GM23338 (cell line): ENCODE results near the gene PTPRE. TPM values are rescaled to one million over a fixed set of nuclear protein-coding genes. Genes with fewer than 3 reads are reported as not detected.

Experiments used
- ATAC-seq: fragments of 200-7000 bp; cut with Tn5 transposase; 3 replicates; pipeline ENCODE4 v1.9.1; 2020
- DNase-seq: peaks from one replicate; pipeline ENCODE4 v3.0.0-alpha.2; 2015; ENCODE audit warnings: low spot score
- H2AFZ ChIP-seq: fragments of 200-600 bp; sonication (generic); 2 replicates; pipeline ENCODE4 v1.8.0; 2016; ENCODE audit warnings: antibody characterized with exemption, mild to moderate bottlenecking, moderate library complexity
- H3F3A ChIP-seq: fragments of 200-600 bp; sonication (generic); replicated peaks from 2 replicates; pipeline ENCODE4 v1.8.0; 2017; ENCODE audit warnings: antibody characterized with exemption, mixed run types, low read depth
- H3K27ac ChIP-seq: fragments of 200-600 bp; sonication (generic); 2 replicates; pipeline ENCODE4 v1.6.1; 2016; ENCODE audit warnings: low read depth
- H3K27me3 ChIP-seq: fragments of 200-600 bp; sonication (generic); 2 replicates; pipeline ENCODE4 v1.8.0; 2016; ENCODE audit warnings: mild to moderate bottlenecking, mixed run types, moderate library complexity; ENCODE audit not compliant: insufficient read depth
- H3K36me3 ChIP-seq: fragments of 200-600 bp; sonication (generic); 2 replicates; pipeline ENCODE4 v1.8.0; 2016; ENCODE audit warnings: mild to moderate bottlenecking; ENCODE audit not compliant: insufficient read depth
- H3K4me1 ChIP-seq: fragments of 200-600 bp; sonication (generic); 2 replicates; pipeline ENCODE4 v1.8.0; 2016; ENCODE audit warnings: mild to moderate bottlenecking, moderate library complexity; ENCODE audit not compliant: insufficient read depth
- H3K4me2 ChIP-seq: fragments of 200-600 bp; sonication (generic); 2 replicates; pipeline ENCODE4 v1.7.1; 2017; ENCODE audit warnings: mixed run types
- H3K4me3 ChIP-seq: fragments of 200-600 bp; sonication (generic); 2 replicates; pipeline ENCODE4 v1.6.1; 2016; ENCODE audit warnings: mixed run types
- H3K79me2 ChIP-seq: fragments of 200-600 bp; sonication (generic); replicated peaks from 2 replicates; pipeline ENCODE4 v1.8.0; 2017; ENCODE audit warnings: mild to moderate bottlenecking; ENCODE audit not compliant: insufficient read depth
- H3K9me2 ChIP-seq: fragments of 200-600 bp; sonication (generic); 2 replicates; pipeline ENCODE4 v1.8.0; 2017; ENCODE audit not compliant: insufficient read depth
- H4K20me1 ChIP-seq: fragments of 200-600 bp; sonication (generic); replicated peaks from 2 replicates; pipeline ENCODE4 v1.8.0; 2017; ENCODE audit warnings: mild to moderate bottlenecking; ENCODE audit not compliant: insufficient read depth
- H3K27ac Mint-ChIP-seq: 2 replicates; pipeline ENCODE4 v1.8.0; 2020; ENCODE audit warnings: inconsistent platforms, mild to moderate bottlenecking, moderate library complexity, mixed read lengths
- H3K27me3 Mint-ChIP-seq: 3 replicates; pipeline ENCODE4 v1.8.0; 2022; ENCODE audit warnings: low read depth, mild to moderate bottlenecking, moderate library complexity, mixed read lengths, inconsistent platforms; ENCODE audit not compliant: insufficient read depth, poor library complexity
- H3K36me3 Mint-ChIP-seq: 3 replicates; pipeline ENCODE4 v1.8.0; 2021; ENCODE audit warnings: low read depth, mild to moderate bottlenecking, inconsistent platforms, moderate library complexity, mixed read lengths
- H3K4me1 Mint-ChIP-seq: 3 replicates; pipeline ENCODE4 v1.8.0; 2020; ENCODE audit warnings: mild to moderate bottlenecking, inconsistent platforms, mixed read lengths
- H3K4me3 Mint-ChIP-seq: 3 replicates; pipeline ENCODE4 v1.8.0; 2021; ENCODE audit warnings: moderate library complexity, mild to moderate bottlenecking, inconsistent platforms, mixed read lengths
- H3K9me3 Mint-ChIP-seq: 3 replicates; pipeline ENCODE4 v1.8.0; 2020; ENCODE audit warnings: moderate library complexity, mild to moderate bottlenecking, inconsistent platforms, mixed read lengths
- CREB1 ChIP-seq: fragments of 250-450 bp; sonication (Bioruptor Pico); IDR thresholded peaks from 2 replicates; pipeline ENCODE4 v1.5.0; 2020; ENCODE audit warnings: low read depth, mild to moderate bottlenecking, moderate library complexity
- ETS1 ChIP-seq: IDR thresholded peaks from 2 replicates; pipeline ENCODE4 v1.6.1; 2016; ENCODE audit warnings: antibody characterized with exemption
- EZH2phosphoT487 ChIP-seq: fragments of 200-600 bp; sonication (generic); IDR thresholded peaks from one replicate; pipeline ENCODE4 v1.8.1; 2018; ENCODE audit warnings: antibody characterized with exemption; ENCODE audit not compliant: unreplicated experiment
- JUNB ChIP-seq: IDR thresholded peaks from one replicate; pipeline ENCODE4 v1.6.1; 2016; ENCODE audit warnings: antibody characterized with exemption; ENCODE audit not compliant: unreplicated experiment
- NANOG ChIP-seq: IDR thresholded peaks from 2 replicates; pipeline ENCODE4 v1.6.1; 2016; ENCODE audit warnings: antibody characterized with exemption, borderline replicate concordance
- POLR2AphosphoS5 ChIP-seq: IDR thresholded peaks from 2 replicates; pipeline ENCODE4 v1.6.1; 2016; ENCODE audit warnings: antibody characterized with exemption, low read depth
- REST ChIP-seq: IDR thresholded peaks from one replicate; pipeline ENCODE4 v1.6.1; 2018; ENCODE audit warnings: antibody characterized with exemption; ENCODE audit not compliant: unreplicated experiment
- ZNF114 ChIP-seq: fragments of 250-450 bp; sonication (Bioruptor Pico); IDR thresholded peaks from 2 replicates; pipeline ENCODE4 v1.5.0; 2020; ENCODE audit warnings: mild to moderate bottlenecking, moderate library complexity
- polyA plus RNA-seq: library from polyadenylated mRNA; unstranded; fragments of >200 nt; fragmentation: Nextera tagmentation; extraction: Ambion mirVana; gene quantifications from 2 replicates; pipeline ENCODE4 v1.2.1, GENCODE V29; 2016
- total RNA-seq: library from RNA; depleted of rRNA; stranded (reverse); fragments of >200 nt; shearing (Covaris generic); gene quantifications from 2 replicates; pipeline ENCODE4 v1.2.3, GENCODE V29; 2014

Gene PTPRE
- total and polyA plus RNA-seq, 2 experiments from 2014 or later: 0.34 to 0.42 TPM

- H3K36me3 ChIP-seq: no peaks in the 10 kb centered on the region
Observed at GRCh38 chr10:128048819-128049210, 141.9 kb downstream of the PTPRE start.

More at GRCh38 chr10:128048819-128049210, 141.9 kb downstream of the PTPRE start:
- Mint-ChIP-seq H3K9me3 (no peaks in the 10 kb centered on the region), H3K4me1 (peaks cover 10% of the 10 kb centered on the region), H3K27ac (no peak overlapping the region), H3K27me3 (peaks cover 6% of the 10 kb centered on the region), H3K36me3 (no peaks in the 10 kb centered on the region), H3K4me3 (no peak overlapping the region)
- TF ChIP-seq ZNF114 (CRISPR knock-in tag) (no peak), NANOG (no peak), REST (no peak), JUNB (no peak), EZH2phosphoT487 (no peak), POLR2AphosphoS5 (no peak), CREB1 (CRISPR knock-in tag) (no peak), ETS1 (no peak)
- H3K4me1 ChIP-seq: no peaks in the 10 kb centered on the region
- H3K4me3 ChIP-seq: no peak overlapping the region
- no peaks in the 10 kb centered on the region for H4K20me1 ChIP-seq
- no peaks in the 10 kb centered on the region for H3K27me3 ChIP-seq
- no peak overlapping the region for H3K4me2 ChIP-seq
- DNase-seq: no peak
- H3K27ac ChIP-seq: no peak overlapping the region
- no peak overlapping the region for H2AFZ ChIP-seq
- ATAC-seq: no peak
- H3K79me2 ChIP-seq: no peaks in the 10 kb centered on the region
- H3F3A ChIP-seq: 0 out of 2 replicates have a peak, but pooled peaks cover 3% of the 10 kb centered on the region
- no peaks in the 10 kb centered on the region for H3K9me2 ChIP-seq
